Smooth muscle cell (in vitro differentiated cells): ENCODE measurements around the gene BCDIN3D. TPM values are rescaled to one million over a fixed set of nuclear protein-coding genes. Genes with fewer than 3 reads are reported as not detected.

ENCODE experiments used
- DNase-seq: peaks from one replicate; lab custom pipeline; 2025; ENCODE audit not compliant: unreplicated experiment; lab: John Stamatoyannopoulos, UW
- H2AFZ ChIP-seq: fragments of 200-600 bp; sonication (generic); 2 replicates; pipeline ENCODE4 v1.6.0; 2016; ENCODE audit warnings: antibody characterized with exemption, low read depth, mild to moderate bottlenecking
- H3F3A ChIP-seq: fragments of 200-600 bp; sonication (generic); 2 replicates; pipeline ENCODE4 v1.6.0; 2017; ENCODE audit warnings: antibody characterized with exemption, low read depth
- H3K27ac ChIP-seq: fragments of 200-600 bp; sonication (generic); 2 replicates; pipeline ENCODE4 v1.5.1; 2016; ENCODE audit warnings: low read depth, mild to moderate bottlenecking
- H3K27me3 ChIP-seq: fragments of 200-600 bp; sonication (generic); 2 replicates; pipeline ENCODE4 v1.6.1; 2016; ENCODE audit warnings: low read depth, mild to moderate bottlenecking
- H3K36me3 ChIP-seq: fragments of 200-600 bp; sonication (generic); 2 replicates; pipeline ENCODE4 v1.5.1; 2016; ENCODE audit warnings: low read depth
- H3K4me1 ChIP-seq: fragments of 200-600 bp; sonication (generic); 2 replicates; pipeline ENCODE4 v1.5.1; 2016; ENCODE audit warnings: low read depth
- H3K4me2 ChIP-seq: fragments of 200-600 bp; sonication (generic); 2 replicates; pipeline ENCODE4 v1.6.0; 2016; ENCODE audit warnings: mild to moderate bottlenecking
- H3K4me3 ChIP-seq: fragments of 200-600 bp; sonication (generic); 2 replicates; pipeline ENCODE4 v1.5.1; 2016; ENCODE audit warnings: mild to moderate bottlenecking
- H3K79me2 ChIP-seq: fragments of 200-600 bp; sonication (generic); 2 replicates; pipeline ENCODE4 v1.6.0; 2016; ENCODE audit warnings: low read depth, mild to moderate bottlenecking
- H3K9ac ChIP-seq: fragments of 200-600 bp; sonication (generic); 2 replicates; pipeline ENCODE4 v1.6.0; 2016; ENCODE audit warnings: low read depth
- H3K9me3 ChIP-seq: fragments of 200-600 bp; sonication (generic); replicated peaks from 2 replicates; pipeline ENCODE4 v1.5.1; 2016; ENCODE audit warnings: low read depth
- H4K20me1 ChIP-seq: fragments of 200-600 bp; sonication (generic); 2 replicates; pipeline ENCODE4 v1.6.0; 2016; ENCODE audit warnings: low read depth
- CTCF ChIP-seq: fragments of 200-600 bp; sonication (generic); IDR thresholded peaks from 2 replicates; pipeline ENCODE4 v1.5.1; 2017; ENCODE audit warnings: borderline replicate concordance, mild to moderate bottlenecking, antibody characterized with exemption; ENCODE audit not compliant: insufficient read depth, poor library complexity, severe bottlenecking
- WGBS: methylation state at CpG from one replicate; pipeline ENCODE4 v1.1.7; 2016; ENCODE audit warnings: low lambda C conversion rate; 5-methylcytosine and 5-hydroxymethylcytosine counted together
- polyA plus RNA-seq: library from polyadenylated mRNA; unstranded; fragments of >200 nt; fragmentation: Nextera tagmentation; extraction: Ambion mirVana; gene quantifications from 2 replicates; pipeline ENCODE4 v1.2.1, GENCODE V29; 2016
- total RNA-seq: library from RNA; depleted of rRNA; stranded (reverse); fragments of >200 nt; gene quantifications from 2 replicates; pipeline ENCODE4 v1.2.3, GENCODE V29; 2014

Gene BCDIN3D
- total and polyA plus RNA-seq, 2 experiments from 2014 or later = 2.9 to 3.4 TPM

GRCh38 chr12:49790741-49791555 lies 52.0 kb downstream of the BCDIN3D start:
- DNase-seq = no peak
- no peak for TF ChIP-seq CTCF
- 66% methylated on average over 22 of the region's 22 CpGs for WGBS
- Histone ChIP-seq H3F3A (no peaks in the 10 kb centered on the region), H4K20me1 (no peaks in the 10 kb centered on the region), H3K9me3 (no peaks in the 10 kb centered on the region), H3K27ac (no peak overlapping the region), H3K4me2 (no peak overlapping the region), H3K36me3 (no peaks in the 10 kb centered on the region), H3K4me3 (no peak overlapping the region), H3K27me3 (no peaks in the 10 kb centered on the region), H2AFZ (no peak overlapping the region), H3K4me1 (no peaks in the 10 kb centered on the region), H3K79me2 (no peaks in the 10 kb centered on the region), H3K9ac (no peak overlapping the region)

GRCh38 chr12:49789992-49790391 lies 52.9 kb downstream of the BCDIN3D start:
- no peaks in the 10 kb centered on the region for H3F3A ChIP-seq
- peak; percentile 23 for TF ChIP-seq CTCF
- H3K9me3 ChIP-seq = no peaks in the 10 kb centered on the region
- WGBS = 98% methylated on average over 3 of the region's 3 CpGs
- H3K27ac ChIP-seq = no peak overlapping the region
- H3K27me3 ChIP-seq = no peaks in the 10 kb centered on the region
- no peak overlapping the region for H3K9ac ChIP-seq
- H3K4me2 ChIP-seq = no peak overlapping the region
- no peak for DNase-seq
- no peaks in the 10 kb centered on the region for H3K79me2 ChIP-seq
- no peak overlapping the region for H2AFZ ChIP-seq
- no peak overlapping the region for H3K4me3 ChIP-seq
- H3K4me1 ChIP-seq = no peaks in the 10 kb centered on the region
- H3K36me3 ChIP-seq = no peaks in the 10 kb centered on the region
- no peaks in the 10 kb centered on the region for H4K20me1 ChIP-seq

GRCh38 chr12:49787672-49788071 lies 55.2 kb downstream of the BCDIN3D start:
- WGBS = 96% methylated on average over 2 of the region's 2 CpGs
- Histone ChIP-seq H3F3A (no peaks in the 10 kb centered on the region), H3K4me1 (no peaks in the 10 kb centered on the region), H2AFZ (no peak overlapping the region), H3K4me2 (no peak overlapping the region), H3K27me3 (no peaks in the 10 kb centered on the region), H4K20me1 (no peaks in the 10 kb centered on the region), H3K79me2 (no peaks in the 10 kb centered on the region), H3K36me3 (no peaks in the 10 kb centered on the region), H3K9ac (no peak overlapping the region), H3K4me3 (no peak overlapping the region), H3K27ac (no peak overlapping the region), H3K9me3 (no peaks in the 10 kb centered on the region)
- DNase-seq = no peak
- TF ChIP-seq CTCF = no peak

Other genes with a start within 250 kb of the BCDIN3D start
- 0.09 and 1.3 TPM in 2 replicates for gene FAM186B, start 237.5 kb downstream of the BCDIN3D start, total RNA-seq
- 0.18 and 0.26 TPM in 2 replicates for gene FAM186B, start 237.5 kb downstream of the BCDIN3D start, polyA plus RNA-seq
- 5.7 and 6.2 TPM in 2 replicates for gene PRPF40B, start 219.5 kb downstream of the BCDIN3D start, total RNA-seq
- gene PRPF40B, start 219.5 kb downstream of the BCDIN3D start, polyA plus RNA-seq = 19.8 and 22.8 TPM in 2 replicates
- gene FMNL3, start 135.7 kb downstream of the BCDIN3D start, total RNA-seq = 18.3 and 20.8 TPM in 2 replicates
- 19.7 and 21.7 TPM in 2 replicates for gene FMNL3, start 135.7 kb downstream of the BCDIN3D start, polyA plus RNA-seq
- 677 and 679 TPM in 2 replicates for gene TMBIM6, start 101.5 kb downstream of the BCDIN3D start, total RNA-seq
- 611 and 663 TPM in 2 replicates for gene TMBIM6, start 101.5 kb downstream of the BCDIN3D start, polyA plus RNA-seq
- gene NCKAP5L, start 14.7 kb downstream of the BCDIN3D start, total RNA-seq = 20.5 and 24.1 TPM in 2 replicates
- 29.4 and 31.7 TPM in 2 replicates for gene NCKAP5L, start 14.7 kb downstream of the BCDIN3D start, polyA plus RNA-seq
- 0.04 and 0.67 TPM in 2 replicates for gene FAIM2, start 60.8 kb upstream of the BCDIN3D start, total RNA-seq
- 1.2 and 1.6 TPM in 2 replicates for gene FAIM2, start 60.8 kb upstream of the BCDIN3D start, polyA plus RNA-seq
- gene AQP2, start 107.6 kb upstream of the BCDIN3D start, total RNA-seq = 0.13 and 0.22 TPM in 2 replicates
- 0.14 and 0.99 TPM in 2 replicates for gene AQP2, start 107.6 kb upstream of the BCDIN3D start, polyA plus RNA-seq
- gene AQP5, start 118.8 kb upstream of the BCDIN3D start, total RNA-seq = not detected in 2 replicates
- 1.5 TPM in 1 of 2 replicates, not detected in the other for gene AQP5, start 118.8 kb upstream of the BCDIN3D start, polyA plus RNA-seq
- gene AQP6, start 129.8 kb upstream of the BCDIN3D start, total RNA-seq = not detected in 2 replicates
- not detected in 2 replicates for gene AQP6, start 129.8 kb upstream of the BCDIN3D start, polyA plus RNA-seq
- 18.3 and 52.3 TPM in 2 replicates for gene RACGAP1, start 182.4 kb upstream of the BCDIN3D start, total RNA-seq
- 11.4 and 13.7 TPM in 2 replicates for gene RACGAP1, start 182.4 kb upstream of the BCDIN3D start, polyA plus RNA-seq
- gene ASIC1, start 214.5 kb upstream of the BCDIN3D start, total RNA-seq = 0.36 and 0.45 TPM in 2 replicates
- gene ASIC1, start 214.5 kb upstream of the BCDIN3D start, polyA plus RNA-seq = 0.69 and 1.5 TPM in 2 replicates
- 39.6 and 47.8 TPM in 2 replicates for gene SMARCD1, start 242.2 kb upstream of the BCDIN3D start, total RNA-seq
- 24.1 and 28.3 TPM in 2 replicates for gene SMARCD1, start 242.2 kb upstream of the BCDIN3D start, polyA plus RNA-seq